HG03159 (cell line): ENCODE measurements around the gene ZNF497.
A peak's percentile ranks its signal among the peaks of the same experiment; 100 is the strongest.
"Not testable (repeated sequence)": the region's sequence is repeated elsewhere in the genome, so short reads cannot be mapped to it uniquely, and the experiment has no call there.

Experiments used
- ATAC-seq: cut with Tn5 transposase; IDR thresholded peaks from one replicate; pipeline ENCODE4 v1.9.1; 2021; ENCODE audit warnings: mild to moderate bottlenecking, moderate library complexity; ENCODE audit not compliant: unreplicated experiment

ZNF497 gene

DNA sequence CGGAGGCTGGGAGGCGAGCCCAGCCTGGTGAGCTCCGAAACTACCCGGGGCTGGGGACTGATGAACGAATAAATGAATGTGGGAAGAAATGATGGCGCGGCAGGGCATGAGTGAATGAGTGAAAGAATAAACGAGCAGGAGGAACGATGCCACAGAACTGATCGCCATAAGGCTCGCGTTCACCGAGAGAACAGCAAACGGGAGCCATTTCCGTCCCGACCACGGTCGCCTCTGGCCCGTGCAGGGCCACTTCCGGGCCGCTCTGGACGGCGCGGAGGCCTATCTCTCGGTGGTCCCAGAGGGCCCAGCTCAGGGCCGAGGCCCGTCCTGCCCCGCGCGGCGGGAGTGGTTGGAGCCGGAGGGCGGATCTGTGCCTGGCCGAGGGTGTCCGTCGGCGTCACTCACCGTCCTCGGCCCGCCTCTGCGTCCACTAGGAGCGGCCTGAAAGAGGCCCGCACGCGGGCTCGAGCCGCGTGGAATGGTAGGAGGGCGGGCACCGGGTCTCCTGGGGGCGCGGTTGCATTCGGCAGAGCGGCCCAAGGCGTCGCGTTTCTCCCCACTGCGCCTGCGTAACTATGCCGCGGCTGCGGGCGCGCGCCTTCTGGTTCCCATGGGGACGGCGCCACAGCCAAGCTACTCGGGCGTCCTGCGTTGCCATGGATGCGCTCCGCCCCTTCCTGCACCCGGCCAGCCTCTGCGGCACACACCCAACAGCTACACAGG, at the start of gene ZNF497:
TSS of gene ZNF497 (minus strand) at position 480 of the 723 bp plus-strand sequence. CDS start 5,116 bp downstream, outside the sequence.
- peak; percentile 86 for ATAC-seq

DNA sequence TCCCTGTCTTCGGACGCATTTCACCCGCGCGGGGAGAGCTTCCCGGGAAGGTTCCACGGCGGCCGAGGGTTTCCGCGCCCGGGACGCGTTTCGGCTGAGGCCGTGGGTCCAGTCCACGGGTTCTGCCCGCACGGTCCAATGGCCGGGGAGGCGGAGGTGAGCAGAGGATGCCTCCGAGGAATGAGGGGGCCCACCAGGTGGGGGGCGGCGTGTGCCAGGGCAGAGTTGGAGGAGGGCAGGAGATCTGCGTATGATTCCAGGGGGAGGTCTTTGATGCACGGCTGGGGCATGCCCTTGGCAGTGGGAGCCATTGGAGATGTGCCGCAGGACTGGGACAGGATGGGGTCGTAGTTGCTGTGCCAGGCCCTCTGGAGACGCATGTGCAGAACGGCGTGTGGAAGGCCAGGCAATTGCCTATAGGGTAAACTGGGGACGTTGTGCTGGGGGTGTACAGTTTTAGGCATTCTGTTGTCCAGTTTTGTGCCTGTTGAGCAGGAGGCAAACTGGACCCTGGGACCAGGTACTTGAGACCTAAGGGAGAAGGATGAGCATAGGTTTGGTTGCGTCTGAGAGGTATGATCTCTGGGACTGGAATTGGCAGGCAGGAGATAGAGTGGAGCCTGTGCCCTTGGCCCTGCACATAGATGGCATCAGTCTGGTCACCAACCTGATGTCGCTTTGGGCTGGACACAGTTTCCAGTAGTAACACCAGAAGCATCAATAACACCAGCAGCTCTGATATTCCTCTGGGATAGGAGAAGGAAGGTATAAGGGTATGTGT, 46.6 kb upstream of the ZNF497 start:
- no peak for ATAC-seq

DNA sequence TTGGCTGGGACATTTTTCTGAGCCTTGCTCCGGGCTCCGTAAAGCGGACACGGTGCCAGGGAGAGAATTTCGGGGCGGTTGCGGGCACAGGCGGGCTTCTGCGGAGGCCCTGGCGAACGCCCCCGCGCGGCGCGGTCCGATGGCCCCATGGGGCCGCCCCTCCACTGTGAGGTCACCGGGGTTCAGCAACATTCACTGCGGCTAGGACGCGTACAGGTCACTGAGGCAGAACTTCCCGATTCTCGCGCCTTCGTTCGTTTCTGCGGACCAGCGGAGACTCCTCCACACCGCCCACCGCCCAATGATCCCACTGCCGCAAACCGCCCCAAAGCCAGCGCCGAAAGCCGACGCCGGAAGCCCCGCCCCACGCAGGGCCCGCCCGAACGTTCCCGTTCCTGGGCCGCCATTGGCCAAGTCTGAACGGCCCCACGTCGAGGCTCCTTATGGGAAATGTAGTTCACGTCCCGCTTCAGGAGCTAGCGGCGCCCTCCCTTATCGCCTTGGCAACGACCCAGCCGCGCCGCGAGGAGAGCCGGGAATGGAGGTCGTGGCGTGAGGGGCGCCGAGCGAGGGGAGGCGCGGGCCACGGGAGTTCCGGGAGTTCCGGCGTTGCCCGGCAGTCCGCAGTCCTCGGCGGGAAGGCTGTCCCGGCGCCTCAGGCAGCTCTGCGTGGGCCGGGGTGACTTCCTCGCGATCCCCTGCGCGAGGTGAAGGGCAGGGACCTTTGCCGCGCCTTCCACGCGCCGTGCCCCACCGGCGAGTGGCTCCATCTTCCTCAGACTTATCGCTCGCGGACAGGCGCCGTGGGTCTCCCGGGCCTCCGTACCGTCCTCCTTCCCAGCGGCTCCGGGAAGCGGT, 45.8 kb upstream of the ZNF497 start, which contains the start of gene ZNF584:
TSS of gene ZNF584 (plus strand) at position 498 of the 858 bp plus-strand sequence. CDS start 499 bp downstream, outside the sequence.
- peak; percentile 89 for ATAC-seq

DNA sequence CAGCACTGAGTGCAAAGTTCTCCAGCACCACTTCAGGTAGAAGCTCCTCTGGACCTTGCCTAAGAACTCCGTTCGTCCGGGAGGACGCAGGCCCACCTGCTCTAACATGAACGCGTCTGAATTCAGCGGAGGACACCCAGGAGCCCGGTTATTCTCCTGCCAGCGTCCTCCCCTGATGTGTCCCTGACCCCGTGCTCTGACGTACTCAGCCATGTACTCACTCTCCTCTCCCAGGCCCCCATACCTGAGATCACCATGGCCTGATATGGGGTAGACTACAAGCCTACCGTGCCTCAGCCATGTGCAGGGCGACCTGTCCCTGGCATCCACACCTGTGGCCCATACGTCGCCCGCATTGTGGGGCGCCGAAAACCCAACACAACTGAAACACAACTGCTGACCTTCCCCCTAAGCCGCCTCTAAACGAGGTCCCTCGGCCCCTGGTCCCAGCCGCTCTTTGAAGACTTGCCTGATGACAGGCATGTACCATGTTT, 45.2 kb upstream of the ZNF497 start:
- ATAC-seq, result peak; percentile 14

DNA sequence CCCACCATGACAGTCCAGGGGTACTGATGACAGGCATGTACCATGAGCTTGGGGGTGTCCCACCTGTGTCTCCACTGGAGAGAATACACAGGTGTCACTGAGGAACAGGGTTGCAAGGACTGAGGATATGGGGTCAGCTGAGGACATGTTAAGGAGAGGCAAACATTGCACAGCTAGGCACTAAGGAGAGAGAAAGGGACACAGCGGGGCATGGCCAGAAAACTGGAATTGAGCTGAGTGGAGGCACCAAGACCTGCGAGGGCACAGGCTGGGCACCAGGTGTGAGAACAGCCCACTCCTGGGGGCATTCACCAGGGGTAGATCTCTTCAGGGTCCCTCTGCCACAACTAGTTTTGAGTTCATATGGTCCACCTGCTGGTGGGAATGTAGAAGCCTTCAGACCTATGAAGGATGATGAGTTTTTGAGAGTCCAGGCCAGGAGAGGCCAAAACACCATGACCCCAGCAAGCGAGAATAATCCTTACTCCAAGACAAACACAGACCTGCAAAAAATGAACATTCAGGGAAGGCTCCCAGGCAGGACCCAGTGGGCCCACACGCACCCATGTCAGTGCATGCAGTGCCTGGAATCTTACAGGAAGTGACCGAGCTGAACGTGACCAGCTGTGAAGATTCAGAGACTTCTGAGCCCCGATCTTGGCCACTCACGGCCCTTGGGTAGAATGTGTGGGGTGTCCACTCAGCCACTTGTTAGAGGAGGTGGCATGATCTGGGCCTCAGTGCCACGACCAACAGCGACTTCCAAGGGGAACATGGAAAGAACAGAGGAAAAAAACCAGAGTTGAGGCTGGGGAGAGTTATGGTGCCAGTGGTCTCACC, 44.5 kb upstream of the ZNF497 start:
- no peak for ATAC-seq

DNA sequence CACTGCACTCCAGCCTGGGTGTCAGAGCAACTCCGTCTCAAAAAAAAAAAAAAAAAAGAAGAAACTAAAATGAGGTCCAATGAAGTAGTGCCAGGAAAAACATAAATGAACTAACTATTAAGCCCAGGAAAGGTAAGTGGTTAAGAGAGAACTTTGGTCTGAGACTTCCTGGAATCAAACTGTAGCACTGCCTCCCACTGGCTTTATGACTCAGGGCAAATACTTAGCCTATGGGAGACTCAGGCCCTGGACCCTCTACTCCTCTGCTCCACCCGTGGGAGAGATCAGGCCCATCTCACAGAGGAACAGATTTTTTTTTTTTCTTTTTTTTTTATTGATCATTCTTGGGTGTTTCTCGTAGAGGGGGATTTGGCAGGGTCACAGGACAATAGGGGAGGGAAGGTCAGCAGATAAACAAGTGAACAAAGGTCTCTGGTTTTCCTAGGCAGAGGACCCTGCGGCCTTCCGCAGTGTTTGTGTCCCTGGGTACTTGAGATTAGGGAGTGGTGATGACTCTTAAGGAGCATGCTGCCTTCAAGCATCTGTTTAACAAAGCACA, 41.4 kb upstream of the ZNF497 start:
- ATAC-seq, result not testable (repeated sequence)

DNA sequence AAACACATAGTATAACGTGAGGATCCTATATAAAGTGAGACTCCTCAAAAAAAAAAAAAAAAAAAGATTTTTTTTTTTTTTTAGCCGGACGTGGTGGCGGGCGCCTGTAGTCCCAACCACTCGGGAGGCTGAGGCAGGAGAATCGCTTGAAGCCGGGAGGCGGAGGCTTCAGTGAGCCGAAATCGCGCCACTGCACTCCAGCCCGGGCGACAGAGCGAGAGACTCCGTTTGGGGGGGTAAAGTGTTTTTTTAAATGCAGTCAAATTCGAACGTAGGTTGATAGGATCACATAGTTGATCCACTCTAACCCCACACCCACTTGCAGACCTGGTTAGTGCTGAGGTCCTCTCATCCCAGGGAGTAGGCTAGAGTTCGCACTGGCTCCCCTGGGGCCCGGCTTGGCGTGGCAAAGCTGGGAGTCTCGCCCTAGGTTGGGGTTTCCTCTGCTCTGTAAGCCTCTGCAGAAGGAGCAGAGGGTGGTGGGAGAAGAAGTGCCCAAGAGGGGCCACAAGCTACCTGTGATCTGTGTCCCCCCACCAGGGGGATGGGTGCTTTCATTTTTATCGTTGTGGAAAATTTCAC, 39.4 kb upstream of the ZNF497 start:
- ATAC-seq, result no peak

DNA sequence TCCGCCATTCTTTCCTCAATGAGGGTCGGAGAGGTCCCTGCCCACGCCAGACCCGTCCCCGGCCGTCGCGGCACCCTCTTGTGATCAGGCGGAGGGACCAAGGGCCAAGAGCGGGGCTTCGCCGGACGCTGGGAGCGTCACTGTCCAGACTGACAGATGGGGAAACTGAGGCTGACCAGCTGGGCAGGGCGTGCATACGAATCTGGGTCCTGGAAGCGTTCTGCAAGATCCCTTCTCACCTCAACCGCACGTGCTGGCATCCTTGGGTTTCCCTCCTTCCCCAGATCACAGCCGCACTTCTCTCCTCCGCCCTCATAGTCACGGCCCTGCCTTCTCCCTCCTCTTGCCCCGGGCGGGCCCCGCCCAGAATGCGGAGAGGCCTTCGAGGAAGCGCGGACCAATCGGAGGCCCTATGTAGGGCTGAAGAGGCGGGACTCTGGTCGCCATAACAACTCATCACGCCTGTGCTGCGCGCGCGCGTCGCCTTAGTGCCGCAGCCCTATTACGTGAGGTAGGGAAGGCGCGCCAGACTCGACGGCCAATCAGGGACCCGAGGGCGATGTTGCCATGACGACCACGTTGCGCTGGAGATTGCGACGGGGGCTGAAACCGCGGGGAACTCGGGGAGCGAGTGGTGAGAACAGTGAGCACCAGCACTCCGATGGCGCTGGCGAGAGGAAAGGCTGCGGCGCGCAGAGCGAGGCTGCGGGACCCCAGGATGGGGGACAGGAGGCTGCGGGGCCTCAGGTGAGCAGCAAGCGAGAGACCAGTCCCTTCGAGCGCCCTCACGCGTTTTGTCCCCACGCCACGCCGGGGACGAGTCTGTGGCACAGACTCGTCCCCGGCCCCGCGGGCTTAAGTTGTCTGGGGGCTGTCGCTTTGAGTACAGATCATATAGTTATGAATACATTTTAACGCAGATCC, 38.6 kb upstream of the ZNF497 start:
- peak; percentile 98 for ATAC-seq

DNA sequence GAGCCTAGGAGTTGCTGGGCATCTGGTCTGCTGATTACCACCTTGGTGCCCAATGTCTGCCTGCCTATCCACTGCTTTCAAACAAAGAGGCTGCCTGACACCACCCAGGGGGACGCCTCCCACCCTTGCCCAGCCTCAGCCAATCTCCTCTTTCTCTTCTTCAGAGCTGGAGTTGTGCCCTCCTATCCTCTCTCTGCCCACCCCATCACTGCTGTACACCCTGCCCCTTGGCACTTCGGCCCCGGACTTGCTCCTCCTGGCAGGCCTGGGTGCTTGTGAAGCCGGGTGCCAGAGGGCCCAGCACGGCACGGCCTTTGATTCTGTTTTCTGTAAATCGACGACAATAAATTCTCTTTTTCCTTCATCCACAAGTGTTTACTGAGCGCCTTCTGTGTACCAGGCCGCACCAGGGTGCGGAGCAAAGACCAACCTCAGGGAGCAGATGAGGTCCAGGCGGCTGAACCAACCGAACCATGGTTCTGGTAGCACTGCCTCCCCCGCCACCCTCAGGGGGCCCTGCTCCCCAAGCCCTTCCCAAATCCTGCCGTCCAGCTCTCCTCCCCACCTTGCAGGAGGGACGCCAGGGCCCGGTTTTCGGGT, 37.9 kb upstream of the ZNF497 start:
- ATAC-seq, result no peak

DNA sequence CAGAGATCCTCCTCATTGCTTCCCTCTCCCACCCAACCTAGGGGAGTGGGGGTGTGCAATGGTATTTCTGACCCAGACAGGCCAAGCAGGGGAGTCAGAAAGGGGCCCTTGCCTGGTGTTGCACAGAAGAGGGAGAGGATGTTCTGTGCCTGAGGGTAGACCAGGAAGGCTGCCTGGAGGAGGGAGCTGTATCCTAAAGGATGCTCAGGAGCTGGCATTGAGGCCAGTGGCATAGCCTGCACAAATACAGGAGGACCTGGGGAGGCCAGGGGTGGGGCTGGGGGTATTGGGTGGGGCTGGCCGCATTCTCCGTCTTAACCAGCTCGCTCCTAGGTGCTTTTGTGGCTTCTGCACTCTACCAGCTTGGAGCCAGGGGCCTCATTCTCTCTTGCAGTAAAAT, 37.4 kb upstream of the ZNF497 start:
- ATAC-seq, result no peak

DNA sequence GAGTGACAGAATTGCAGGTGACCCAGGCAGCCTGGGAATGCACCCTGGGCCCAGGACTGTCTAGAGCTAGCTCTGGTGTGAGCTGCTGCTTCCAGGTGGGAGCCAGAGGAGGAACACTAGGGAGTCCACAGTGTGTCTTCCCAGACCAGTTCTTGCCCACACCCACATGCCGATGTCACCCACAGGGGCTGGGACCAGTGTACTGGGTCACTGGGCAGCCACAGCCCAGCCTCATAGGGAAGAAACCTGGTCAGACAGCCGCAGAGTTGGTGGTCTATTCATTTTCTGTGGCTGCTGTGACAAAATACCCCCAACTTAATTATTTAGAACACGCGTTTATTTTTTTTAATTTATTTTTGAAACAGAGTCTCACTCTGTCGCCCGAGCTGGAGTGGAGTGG, 36.0 kb upstream of the ZNF497 start:
- ATAC-seq, result no peak

DNA sequence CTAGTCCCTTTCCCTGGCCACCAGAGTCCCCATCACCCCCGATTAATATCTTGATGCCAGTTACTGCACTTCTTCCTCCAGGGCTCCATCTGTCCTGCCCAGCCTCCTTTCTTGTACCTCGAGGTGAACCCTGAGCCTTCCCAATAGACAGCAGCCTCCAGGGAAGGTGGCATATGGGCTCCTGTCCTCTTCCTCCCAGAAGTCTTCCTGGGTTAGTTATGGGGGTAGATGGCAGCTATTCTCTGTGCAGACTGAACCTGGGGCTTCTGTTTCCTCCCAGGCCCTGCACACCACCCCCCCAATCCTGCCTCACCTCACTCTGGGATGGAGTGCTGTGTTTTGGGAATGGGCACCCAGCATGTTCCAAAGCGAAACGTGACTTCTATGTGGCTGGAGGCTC, 35.5 kb upstream of the ZNF497 start:
- no peak for ATAC-seq

DNA sequence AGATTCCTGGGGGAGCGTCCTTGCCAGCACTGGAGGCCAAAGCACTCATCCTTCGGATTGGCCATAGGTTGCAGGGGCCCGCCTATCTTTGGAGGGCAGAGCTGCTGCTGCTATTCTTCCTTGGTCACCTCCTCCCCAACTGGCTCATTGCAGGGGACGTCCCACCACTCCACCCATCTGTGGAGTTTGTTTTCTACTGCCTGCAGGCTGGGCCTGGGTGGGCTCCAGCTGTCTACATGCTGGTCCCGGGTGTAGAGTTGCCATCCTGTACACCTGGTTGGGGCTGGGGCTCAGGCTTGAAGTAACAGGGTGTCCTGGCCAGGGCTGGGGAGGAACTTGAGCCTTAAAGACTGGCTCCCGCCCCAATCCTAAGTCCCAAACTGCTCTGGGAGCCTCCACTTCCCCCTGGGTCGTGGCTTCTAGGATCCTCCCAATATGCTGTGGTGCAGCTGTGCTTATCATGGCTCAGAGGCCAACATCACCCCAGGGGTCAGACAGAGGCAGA, 35.0 kb upstream of the ZNF497 start:
- no peak for ATAC-seq

DNA sequence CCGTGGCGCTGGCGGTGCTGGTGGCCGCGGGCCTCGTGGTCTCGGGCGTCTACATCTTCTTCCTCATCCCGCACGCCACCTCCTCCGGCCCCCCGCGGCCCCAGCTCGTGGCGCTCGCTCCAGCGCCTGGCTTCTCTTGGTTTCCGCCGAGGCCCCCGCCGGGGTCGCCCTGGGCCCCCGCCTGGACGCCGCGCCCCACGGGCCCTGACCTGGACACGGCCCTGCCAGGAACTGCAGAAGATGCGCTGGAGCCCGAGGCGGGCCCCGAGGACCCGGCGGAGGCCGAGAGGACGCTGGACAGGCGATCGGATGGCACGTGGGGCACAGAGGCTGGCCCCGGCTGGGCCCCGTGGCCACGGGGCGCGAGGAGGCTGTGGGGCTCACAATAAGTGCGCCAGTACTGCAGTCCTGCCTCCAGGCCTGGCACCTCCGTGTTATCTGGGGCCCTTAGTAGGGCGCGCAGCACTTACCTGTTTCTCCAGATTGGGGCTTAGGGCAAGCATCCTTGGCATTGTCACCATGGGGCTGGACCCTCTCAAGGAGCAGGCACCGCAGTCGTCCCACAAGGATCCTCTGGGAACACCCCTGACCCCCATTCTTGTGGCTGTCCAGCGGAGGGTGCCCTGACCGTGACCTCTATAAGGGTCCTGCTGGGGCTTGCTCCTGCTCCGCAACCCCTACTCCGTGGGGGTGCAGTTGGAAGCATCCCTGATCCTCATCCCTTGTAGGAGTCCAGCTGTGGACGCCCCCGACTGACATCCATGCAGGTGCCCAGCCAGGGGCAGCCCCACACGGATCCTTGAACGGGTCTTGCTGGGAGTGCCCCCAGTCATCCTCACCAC, 34.4 kb upstream of the ZNF497 start:
- ATAC-seq, result no peak

DNA sequence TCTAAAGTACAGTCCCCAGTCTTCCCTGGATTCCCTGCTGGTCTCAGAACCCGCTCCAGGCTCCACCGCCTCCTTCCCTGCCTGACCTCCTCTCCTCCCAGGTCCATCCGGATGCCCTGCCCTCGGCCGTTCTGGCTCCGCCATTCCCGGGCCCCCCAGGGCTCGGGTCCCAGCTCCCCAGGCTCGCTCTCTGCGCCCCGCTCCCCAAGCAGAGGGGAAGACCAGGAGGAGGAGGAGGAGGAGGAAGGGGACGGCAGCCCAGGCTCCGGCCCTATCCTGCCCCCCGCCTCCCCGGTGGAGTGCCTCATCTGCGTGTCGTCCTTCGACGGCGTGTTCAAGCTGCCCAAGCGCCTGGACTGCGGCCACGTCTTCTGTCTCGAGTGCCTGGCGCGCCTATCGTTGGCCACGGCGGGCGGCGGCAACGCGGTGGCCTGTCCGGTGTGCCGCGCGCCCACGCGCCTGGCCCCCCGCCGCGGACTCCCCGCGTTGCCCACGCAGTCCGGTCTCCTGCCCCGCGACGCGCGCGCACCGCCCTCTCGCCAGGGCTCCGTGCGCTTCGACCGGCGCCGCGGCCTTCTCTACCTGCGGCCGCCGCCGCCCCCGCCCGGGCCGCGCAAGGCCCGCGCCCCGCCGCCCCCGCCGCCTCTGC, 33.6 kb upstream of the ZNF497 start:
- no peak for ATAC-seq

DNA sequence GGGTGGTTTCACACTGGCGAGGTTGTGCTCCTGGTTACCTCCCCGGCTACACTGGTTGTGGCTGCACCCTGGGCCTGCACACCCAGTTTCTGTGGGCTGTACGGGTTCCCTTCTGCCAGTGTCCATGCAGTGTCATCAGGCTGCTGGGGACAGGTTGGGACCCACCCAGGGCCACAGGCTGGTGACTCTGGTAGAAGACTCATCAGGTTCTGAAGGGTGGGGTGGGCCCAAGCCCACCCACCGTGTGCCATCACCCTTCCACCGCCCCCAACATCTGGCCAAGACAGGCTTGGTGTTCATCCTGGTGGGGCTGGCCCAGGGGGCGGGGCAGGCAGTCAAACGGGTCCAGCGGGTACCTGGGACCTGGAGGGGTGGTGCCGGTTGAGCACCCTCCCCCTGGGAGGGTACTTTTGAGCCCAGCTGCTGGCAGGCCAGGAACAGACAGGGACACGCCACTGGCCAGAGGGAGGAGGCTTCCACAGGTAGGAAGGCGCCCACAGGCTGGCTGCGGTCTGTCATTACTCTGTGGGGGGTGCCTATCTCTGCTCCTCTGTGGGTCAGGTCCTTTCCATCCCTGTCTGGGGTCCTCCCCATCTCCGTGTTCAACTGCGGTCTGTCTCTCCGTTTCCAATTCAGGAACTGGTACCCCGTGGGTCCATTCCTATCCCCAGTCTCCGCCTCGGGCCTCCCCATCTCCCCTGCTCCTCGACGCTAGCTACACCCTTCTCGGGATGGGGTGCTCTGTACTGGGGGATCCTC, 32.8 kb upstream of the ZNF497 start, which contains the start of gene RNF225:
TSS of gene RNF225 (plus strand) at position 437 of the 759 bp plus-strand sequence. CDS start 434 bp downstream, outside the sequence.
- ATAC-seq, result no peak
